HPDE6-E6E7 (cell line): ENCODE measurements around the gene CIT.
A peak's percentile ranks its signal among the peaks of the same experiment; 100 is the strongest.
"Not testable (repeated sequence)": the region's sequence is repeated elsewhere in the genome, so short reads cannot be mapped to it uniquely, and the experiment has no call there.

Source experiments
- DNase-seq: peaks from one replicate; pipeline ENCODE4 v3.0.0; 2011; ENCODE audit warnings: missing footprints; ENCODE audit errors: extremely low spot score

Gene CIT

GRCh38 chr12:119679081-119679480, 198.0 kb downstream of the CIT start:
- DNase-seq = no peak

- DNase-seq = no peak
Observed at GRCh38 chr12:119678459-119678858, 198.7 kb downstream of the CIT start.

GRCh38 chr12:119676573-119676972, 200.5 kb downstream of the CIT start:
- DNase-seq = no peak

- no peak for DNase-seq
Observed at GRCh38 chr12:119676022-119676421, 201.1 kb downstream of the CIT start.

GRCh38 chr12:119674560-119674959, 202.6 kb downstream of the CIT start:
- DNase-seq = no peak

- DNase-seq = no peak
Observed at GRCh38 chr12:119673634-119674033, 203.5 kb downstream of the CIT start.

- no peak for DNase-seq
Observed at GRCh38 chr12:119672194-119672593, 204.9 kb downstream of the CIT start.

GRCh38 chr12:119671070-119671469, 206.1 kb downstream of the CIT start:
- no peak for DNase-seq

- no peak for DNase-seq
Observed at GRCh38 chr12:119669744-119670472, 207.2 kb downstream of the CIT start.

- DNase-seq = no peak
Observed at GRCh38 chr12:119668324-119668841, 208.7 kb downstream of the CIT start.

GRCh38 chr12:119667577-119668323, 209.4 kb downstream of the CIT start, which contains the start of gene PRKAB1:
Gene PRKAB1 (plus strand): TSS chr12:119668133. CDS start chr12:119668245, 112 bp downstream.
- DNase-seq = peak; percentile 97

GRCh38 chr12:119666900-119667576, 210.1 kb downstream of the CIT start:
- no peak for DNase-seq

GRCh38 chr12:119666226-119666795, 210.8 kb downstream of the CIT start:
- DNase-seq = no peak

GRCh38 chr12:119665164-119665929, 211.8 kb downstream of the CIT start:
- DNase-seq = no peak

- no peak for DNase-seq
Observed at GRCh38 chr12:119664642-119665041, 212.5 kb downstream of the CIT start.

- no peak for DNase-seq
Observed at GRCh38 chr12:119661882-119662281, 215.2 kb downstream of the CIT start.

- no peak for DNase-seq
Observed at GRCh38 chr12:119660076-119660475, 217.0 kb downstream of the CIT start.

GRCh38 chr12:119659289-119659897, 217.7 kb downstream of the CIT start:
- peak; percentile 25 for DNase-seq

- not testable (repeated sequence) for DNase-seq
Observed at GRCh38 chr12:119658166-119658565, 219.0 kb downstream of the CIT start.

- DNase-seq = not testable (repeated sequence)
Observed at GRCh38 chr12:119657001-119657400, 220.1 kb downstream of the CIT start.

- DNase-seq = no peak
Observed at GRCh38 chr12:119652665-119653064, 224.5 kb downstream of the CIT start.
